Cerebellar nuclear complex (tissue), 1 donor: ENCODE results near the gene EYA3.

ENCODE experiments used
- DNase-seq, 2 experiments: peaks; one replicate each; lab custom pipeline; 2025; lab: John Stamatoyannopoulos, UW

Gene EYA3

GRCh38 chr1:28070725-28071593 lies 17.5 kb downstream of the EYA3 start:
- no peak for DNase-seq

GRCh38 chr1:28067523-28068090 lies 20.8 kb downstream of the EYA3 start:
- DNase-seq, result no peak

DNA sequence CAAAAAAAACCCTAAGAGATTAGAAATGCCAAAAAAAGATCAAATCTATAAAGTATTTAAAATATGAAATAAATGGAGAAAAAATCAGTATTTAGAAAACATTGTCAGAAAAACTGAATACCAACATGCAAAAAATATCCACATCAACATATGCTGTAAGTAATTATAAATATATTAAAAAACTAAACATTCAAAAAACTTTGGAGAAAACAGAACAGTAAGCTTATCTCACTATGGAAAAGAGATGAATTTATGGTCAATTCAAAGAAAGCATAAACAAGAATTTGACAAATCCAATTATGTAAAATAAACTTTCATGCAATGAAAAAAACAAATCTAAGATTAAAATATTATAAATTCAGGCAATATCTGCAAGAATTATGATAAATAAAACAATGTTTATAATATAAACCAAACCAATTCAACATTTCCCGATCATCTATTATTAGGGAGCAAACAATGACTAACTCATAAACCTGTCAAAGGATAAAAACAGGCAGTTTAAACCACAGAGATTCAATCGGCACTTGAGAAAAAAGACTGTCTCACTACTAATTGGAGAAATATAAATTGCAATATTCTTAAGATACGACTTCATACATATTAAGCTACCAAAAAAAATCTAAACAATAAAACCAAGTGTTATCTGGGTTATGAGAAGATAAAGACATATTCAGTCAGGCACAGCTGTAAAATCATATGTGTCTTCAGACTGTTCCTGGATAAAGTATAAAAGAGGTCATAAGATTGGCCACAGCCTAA lies 21.8 kb downstream of the EYA3 start:
- no peak for DNase-seq

DNA sequence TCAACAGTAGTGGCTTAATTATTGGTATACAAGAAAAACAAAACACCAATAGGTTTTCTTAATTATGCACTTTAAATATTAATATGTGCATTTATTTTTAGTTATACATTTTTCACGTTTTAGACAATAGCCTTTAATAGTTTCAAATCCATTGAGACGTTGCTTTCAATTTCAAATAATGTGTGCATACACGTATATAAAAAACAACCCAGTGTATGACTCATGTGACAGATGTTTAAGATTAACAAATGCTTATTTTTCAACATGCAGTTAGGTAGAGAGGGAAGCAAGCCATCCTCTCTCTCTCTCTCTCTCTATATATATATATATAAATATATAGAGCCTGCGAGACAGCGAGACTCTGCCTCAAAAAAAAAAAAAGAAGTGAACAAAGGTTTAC lies 24.3 kb downstream of the EYA3 start:
- no peak for DNase-seq

GRCh38 chr1:28062806-28063205 lies 25.6 kb downstream of the EYA3 start:
- no peak for DNase-seq

DNA sequence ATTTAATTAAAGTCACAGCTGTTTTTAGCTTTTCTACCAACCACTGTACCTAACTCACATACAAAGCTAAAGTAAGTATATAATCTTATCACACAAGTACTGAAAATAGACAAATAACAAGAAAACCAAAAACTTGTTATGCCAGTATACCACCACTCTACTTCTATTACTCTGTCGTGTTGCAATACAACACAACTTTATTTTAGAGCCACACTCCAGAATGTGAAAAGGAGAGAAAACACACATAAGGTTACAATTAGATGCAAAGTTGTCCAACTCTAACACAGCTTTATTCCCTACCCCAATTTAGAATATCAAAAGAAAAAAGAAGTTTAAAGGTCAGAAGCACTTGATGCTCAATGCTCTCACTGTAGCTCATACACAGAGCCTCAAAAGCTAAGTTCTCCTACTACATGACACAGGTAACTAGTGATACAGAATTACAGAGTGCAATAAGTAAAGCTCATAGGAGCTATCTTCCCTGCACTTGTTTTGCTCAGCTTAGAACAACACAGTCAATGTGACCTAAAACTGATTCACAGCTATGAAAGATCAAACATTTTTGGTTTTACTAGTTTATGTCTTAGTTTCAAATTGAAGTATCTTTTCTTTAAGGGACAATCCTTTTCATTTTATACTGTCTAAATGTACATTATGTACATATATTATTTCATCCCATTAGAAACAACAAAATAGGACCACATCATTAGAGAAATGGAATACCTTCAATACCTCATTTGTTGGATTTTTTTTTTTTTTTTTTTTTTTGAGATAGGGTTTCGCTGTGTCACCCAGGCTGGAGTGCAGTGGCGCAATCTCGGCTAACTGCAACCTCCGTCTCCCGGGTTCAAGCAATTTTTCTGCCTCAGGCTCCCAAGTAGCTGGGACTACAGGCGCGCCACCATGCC lies 29.2 kb downstream of the EYA3 start:
- no peak for DNase-seq

DNA sequence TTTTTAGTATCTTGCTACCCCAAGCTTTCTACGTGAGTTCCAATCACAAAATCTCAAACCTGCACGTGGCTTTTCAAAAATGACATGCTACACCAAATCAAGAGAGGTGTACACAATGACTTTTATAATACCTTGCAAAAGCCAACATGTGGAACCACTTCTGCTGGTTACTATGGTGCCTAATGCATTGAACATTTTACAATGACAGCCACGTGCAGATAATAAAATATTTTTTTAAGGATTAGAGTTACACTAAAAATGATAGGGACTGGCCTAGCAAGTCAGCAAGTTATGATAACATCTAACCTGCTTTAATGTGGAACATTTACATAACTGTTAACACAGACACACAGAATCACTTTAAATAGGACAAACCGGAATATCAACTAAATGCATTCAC lies 30.2 kb downstream of the EYA3 start:
- no peak for DNase-seq

GRCh38 chr1:28056129-28056925 lies 32.1 kb downstream of the EYA3 start:
- no peak for DNase-seq

DNA sequence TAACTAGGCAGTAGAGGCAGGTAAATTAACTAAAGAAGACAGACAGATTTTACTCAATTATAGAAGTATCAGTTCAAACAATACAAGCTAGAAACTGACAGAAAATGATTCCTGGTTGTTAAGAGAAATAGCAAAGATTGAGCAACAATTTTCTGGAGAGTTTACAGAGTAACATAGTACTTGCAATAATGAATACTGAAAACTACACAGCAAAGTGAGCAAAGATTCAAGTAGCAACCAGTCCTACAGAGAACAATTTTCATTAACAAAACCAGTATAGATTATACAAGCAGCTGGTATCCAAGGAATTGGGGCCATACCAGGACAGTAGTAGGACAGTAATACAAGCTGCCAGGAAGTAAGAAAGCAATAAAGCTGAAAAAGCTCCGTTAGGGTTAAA lies 37.6 kb downstream of the EYA3 start:
- DNase-seq, result no peak

- DNase-seq, result no peak
These were observed 41.7 kb downstream of the EYA3 start for GRCh38 chr1:28046716-28047115.

DNA sequence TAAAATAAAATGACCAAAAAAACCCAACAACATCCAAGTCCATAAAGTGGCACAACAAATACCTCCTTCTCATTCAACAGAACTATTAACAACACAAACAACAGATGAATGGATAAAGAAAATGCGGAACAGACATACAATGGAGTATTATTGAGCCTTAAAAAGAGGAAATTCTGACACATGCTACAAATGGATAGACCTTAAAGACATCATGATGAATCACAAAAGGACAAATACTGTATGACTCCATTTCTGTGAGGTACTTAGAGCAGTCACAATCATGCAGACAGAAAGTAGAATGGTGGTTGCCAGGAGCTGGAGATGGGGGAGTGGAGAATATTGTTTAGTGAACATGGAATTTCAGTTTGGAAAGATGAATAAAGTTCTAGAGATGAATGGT lies 42.6 kb downstream of the EYA3 start:
- no peak for DNase-seq

- no peak for DNase-seq
These were observed 44.0 kb downstream of the EYA3 start for GRCh38 chr1:28044399-28044798.

GRCh38 chr1:28039341-28039740 lies 49.1 kb downstream of the EYA3 start:
- DNase-seq, result no peak

- no peak for DNase-seq
These were observed 50.5 kb downstream of the EYA3 start for GRCh38 chr1:28037946-28038345.

DNA sequence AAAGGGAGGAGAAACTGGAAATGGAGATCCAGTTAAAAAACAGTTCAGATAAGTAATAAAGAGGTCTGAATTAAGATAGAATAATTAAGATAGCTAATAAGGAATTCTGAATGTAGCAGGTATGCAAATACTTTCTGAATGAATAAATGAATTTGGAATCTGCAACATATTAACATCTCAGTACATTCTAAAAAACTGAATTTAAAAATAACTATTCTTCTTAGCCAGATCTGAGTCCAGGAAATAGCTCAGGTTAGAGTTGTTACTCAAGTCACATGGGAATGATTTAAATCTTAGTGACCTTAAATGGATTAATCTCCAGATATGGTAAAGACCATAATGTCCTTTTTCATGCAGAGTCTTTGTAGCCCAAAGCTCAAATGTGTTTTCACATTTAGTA lies 51.2 kb downstream of the EYA3 start:
- no peak for DNase-seq

DNA sequence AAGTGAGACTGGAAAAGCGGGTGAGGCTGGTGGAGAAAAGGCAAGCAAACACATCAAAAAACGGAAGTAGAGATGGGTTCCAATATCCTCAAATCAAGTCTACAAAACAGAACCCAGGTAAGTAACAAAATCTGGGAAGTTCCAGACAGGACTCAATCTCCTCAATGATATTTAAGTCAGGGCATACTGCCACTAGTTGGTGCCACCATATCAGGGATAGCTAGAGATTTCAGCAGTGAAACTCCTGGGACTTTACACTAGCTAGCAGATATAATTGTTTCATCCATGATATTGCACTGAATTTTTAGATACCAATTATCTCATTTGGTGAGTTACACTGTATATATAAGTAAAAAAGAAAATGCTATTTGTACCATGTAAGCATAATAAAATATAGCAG lies 52.0 kb downstream of the EYA3 start:
- no peak for DNase-seq

- DNase-seq, result no peak
These were observed 53.0 kb downstream of the EYA3 start for GRCh38 chr1:28035420-28035819.

DNA sequence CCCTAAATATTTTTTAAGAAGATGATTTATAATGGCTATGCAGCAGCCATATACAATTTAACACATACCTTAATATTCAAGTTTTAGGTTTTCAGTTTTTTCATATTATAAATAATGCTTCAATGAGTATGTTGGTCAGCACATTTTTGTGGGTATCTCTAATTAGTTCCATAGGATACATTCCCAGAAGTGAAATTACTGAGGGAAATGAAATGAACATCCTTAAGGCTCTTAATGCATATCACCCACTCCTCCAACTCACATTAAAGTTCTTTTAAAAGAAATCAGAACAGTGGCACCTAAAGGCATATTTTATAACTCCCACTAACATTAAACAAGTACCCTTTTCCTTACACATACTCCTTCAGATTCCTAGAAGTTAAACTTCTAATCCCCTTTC lies 56.1 kb downstream of the EYA3 start:
- DNase-seq, result no peak

DNA sequence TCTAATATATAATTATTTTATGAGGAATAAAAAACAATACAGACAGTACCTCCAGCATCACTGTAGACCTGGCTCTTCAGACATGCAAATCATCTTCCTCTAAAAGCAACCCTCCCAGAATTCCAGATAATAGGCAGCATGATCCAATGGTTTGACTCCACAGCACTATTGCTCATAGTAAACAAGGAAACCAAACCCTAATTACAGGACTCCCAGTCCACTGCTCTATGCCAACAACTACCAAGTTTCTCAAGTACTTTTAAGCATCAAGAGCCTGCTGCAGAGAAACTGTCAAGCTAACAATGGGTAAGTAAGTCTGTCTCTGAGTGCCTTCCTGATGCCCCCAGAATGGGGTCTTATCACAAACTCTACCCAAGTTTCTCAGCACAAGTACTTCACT lies 57.2 kb downstream of the EYA3 start:
- DNase-seq, result no peak

DNA sequence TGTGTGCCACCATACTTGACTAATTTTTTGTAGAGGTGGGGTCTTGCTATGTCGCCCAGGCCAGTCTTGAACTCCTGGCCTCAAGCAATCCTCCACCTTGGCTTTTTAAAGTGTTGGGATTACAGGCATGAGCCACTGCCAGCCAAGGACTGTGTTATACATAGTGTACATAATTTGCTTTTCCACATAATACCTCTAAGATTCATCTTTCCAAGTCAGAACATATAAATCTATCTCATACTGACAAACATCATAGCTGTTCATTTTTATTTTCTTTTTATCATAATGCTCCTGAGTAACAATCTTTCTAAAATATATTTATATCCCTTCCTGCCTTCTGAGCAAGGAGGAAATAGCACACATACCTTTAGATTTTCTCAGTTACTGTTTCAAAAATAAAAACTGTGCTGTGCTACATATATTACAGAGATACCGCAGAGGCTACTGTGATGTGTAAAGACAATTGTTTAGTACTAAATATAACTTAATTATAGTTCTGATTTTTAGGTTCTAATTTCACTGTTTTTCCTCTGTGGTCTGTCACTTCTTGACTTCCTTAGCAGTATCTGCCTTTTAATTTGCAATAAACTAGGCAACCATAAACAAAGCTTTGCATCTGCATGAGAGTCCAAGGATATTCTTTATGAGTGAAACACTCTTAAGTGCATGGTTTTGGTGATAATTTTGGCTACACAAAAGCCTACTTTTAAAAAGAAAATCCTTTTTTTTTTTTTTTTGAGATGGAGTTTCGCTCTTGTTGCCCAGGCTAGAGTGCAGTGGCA lies 59.3 kb downstream of the EYA3 start:
- no peak for DNase-seq
